T-helper 17 cell (primary cell): ENCODE results near the gene SPATA2L. TPM values are rescaled to one million over a fixed set of nuclear protein-coding genes. Genes with fewer than 3 reads are reported as not detected.
"Not testable (repeated sequence)": the region's sequence is repeated elsewhere in the genome, so short reads cannot be mapped to it uniquely, and the experiment has no call there.

Source experiments
- ATAC-seq: fragments of 150-1000 bp; cut with Tn5 transposase; 2 replicates; pipeline ENCODE4 v1.10.0; 2021; ENCODE audit warnings: mild to moderate bottlenecking, moderate library complexity
- DNase-seq, 3 donors: peaks; one replicate each; pipeline versions ENCODE4 v3.0.0 to v3.0.0-alpha.2; 2020 to 2021
- H3K9me3 ChIP-seq: one replicate; pipeline ENCODE4 v1.7.0; 2013; ENCODE audit warnings: low read length, mild to moderate bottlenecking; ENCODE audit not compliant: control insufficient read depth, poor library complexity, severe bottlenecking
- H3K27ac Mint-ChIP-seq: one replicate; pipeline ENCODE4 v1.8.0; 2022; ENCODE audit warnings: mild to moderate bottlenecking, moderate library complexity, mixed read lengths
- H3K27me3 Mint-ChIP-seq: one replicate; pipeline ENCODE4 v1.8.0; 2022; ENCODE audit warnings: mixed read lengths
- H3K36me3 Mint-ChIP-seq: one replicate; pipeline ENCODE4 v1.8.0; 2022; ENCODE audit warnings: low read depth, mixed read lengths
- H3K4me1 Mint-ChIP-seq: one replicate; pipeline ENCODE4 v1.8.0; 2022; ENCODE audit warnings: mild to moderate bottlenecking, mixed read lengths
- H3K4me3 Mint-ChIP-seq: one replicate; pipeline ENCODE4 v1.8.0; 2022; ENCODE audit warnings: mild to moderate bottlenecking, moderate library complexity, mixed read lengths
- total RNA-seq, 4 donors: library from RNA in 2 of 4; stranded (reverse) in 2 of 4; gene quantifications; one replicate each; pipeline ENCODE4 v1.2.3 and lab custom pipeline; 2022 to 2026

The SPATA2L gene
- total RNA-seq, 2 donors from 2014 or later, result 20.6 to 30.8 TPM

DNA sequence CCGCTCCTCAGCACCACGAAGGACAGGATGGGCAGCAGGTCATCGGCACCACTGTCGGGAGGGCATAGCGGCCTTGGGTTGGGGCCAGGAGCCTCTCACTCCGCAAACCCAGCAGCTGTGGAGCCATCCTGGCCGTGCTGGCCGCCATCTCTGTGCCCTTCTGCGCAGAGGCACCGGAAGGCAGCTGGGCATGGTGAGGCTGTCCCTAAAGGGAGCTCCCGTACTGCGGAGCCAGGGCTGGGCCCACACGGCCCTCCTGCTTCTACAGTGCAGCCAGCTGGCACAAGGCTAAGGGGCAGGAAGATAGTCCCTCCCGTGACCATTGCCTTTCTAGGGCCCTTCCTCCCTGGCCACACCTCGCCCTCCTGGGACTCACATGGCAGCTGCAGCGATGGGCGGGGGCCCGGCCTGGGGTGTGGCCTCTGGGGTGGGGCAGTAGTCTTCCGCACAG lies 7.0 kb upstream of the SPATA2L start:
- Mint-ChIP-seq H3K27ac (no peak overlapping the region), H3K27me3 (no peaks in the 10 kb centered on the region), H3K4me3 (no peak overlapping the region), H3K4me1 (peaks cover 5% of the 10 kb centered on the region), H3K36me3 (no peaks in the 10 kb centered on the region)
- H3K9me3 ChIP-seq, result no peaks in the 10 kb centered on the region
- no peak for DNase-seq
- no peak for ATAC-seq

GRCh38 chr16:89707695-89708094 lies 6.2 kb upstream of the SPATA2L start:
- DNase-seq (no peak), ATAC-seq (no peak)
- no peak overlapping the region for H3K27ac Mint-ChIP-seq

DNA sequence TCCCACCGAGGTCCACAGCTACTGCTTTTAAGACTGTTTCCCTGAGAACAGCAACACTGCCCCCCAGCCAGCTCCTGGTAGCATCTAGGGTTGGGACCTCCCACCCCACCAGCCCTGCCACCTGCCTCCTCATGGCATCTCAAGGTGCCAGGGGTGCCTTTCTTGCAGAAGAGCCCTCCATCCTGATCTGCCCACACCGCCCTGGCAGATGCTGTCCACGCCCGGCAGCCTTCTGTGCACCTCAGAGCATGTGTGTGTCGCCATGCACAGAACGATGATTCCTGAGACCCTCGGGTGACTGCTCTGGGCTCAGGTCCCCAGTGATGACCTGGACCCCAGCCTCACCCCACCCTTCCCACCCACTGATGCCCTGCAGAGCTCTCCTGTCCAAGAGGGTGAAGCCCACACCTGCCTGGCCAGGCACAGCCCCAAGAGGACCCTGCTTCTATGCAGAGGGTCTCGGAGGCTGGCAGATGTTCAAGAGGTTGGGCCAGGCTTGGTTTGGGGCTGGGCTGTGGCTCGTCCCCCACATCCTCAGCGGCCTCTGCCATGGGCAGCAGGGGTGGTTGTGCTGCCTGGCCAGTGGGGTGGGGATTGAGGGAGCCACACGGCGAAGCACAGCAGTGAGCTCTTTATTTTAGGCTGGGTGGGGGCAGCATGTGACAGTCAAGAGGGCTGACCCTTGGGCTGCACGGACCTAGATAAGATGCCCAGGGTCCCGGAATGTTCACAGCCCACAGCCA lies 5.2 kb upstream of the SPATA2L start:
- no peak for ATAC-seq
- H3K9me3 ChIP-seq, result no peaks in the 10 kb centered on the region
- no peak for DNase-seq
- Mint-ChIP-seq H3K4me3 (no peak overlapping the region), H3K27ac (no peak overlapping the region), H3K4me1 (peaks cover 8% of the 10 kb centered on the region), H3K36me3 (no peaks in the 10 kb centered on the region), H3K27me3 (no peaks in the 10 kb centered on the region)

More at GRCh38 chr16:89707695-89708094, 6.2 kb upstream of the SPATA2L start:
- H3K9me3 ChIP-seq, result no peaks in the 10 kb centered on the region
- Mint-ChIP-seq H3K27me3 (no peaks in the 10 kb centered on the region), H3K4me3 (no peak overlapping the region), H3K4me1 (peaks cover 5% of the 10 kb centered on the region), H3K36me3 (no peaks in the 10 kb centered on the region)

GRCh38 chr16:89705006-89705405 lies 3.5 kb upstream of the SPATA2L start:
- ATAC-seq (no peak), DNase-seq (no peak)
- peaks cover 13% of the 10 kb centered on the region for H3K4me1 Mint-ChIP-seq
- H3K9me3 ChIP-seq, result no peaks in the 10 kb centered on the region
- H3K27ac Mint-ChIP-seq, result no peak overlapping the region
- H3K27me3 Mint-ChIP-seq, result no peaks in the 10 kb centered on the region
- no peaks in the 10 kb centered on the region for H3K36me3 Mint-ChIP-seq
- H3K4me3 Mint-ChIP-seq, result no peak overlapping the region

GRCh38 chr16:89704281-89704680 lies 2.8 kb upstream of the SPATA2L start:
- no peak overlapping the region for H3K4me3 Mint-ChIP-seq
- no peak for ATAC-seq

DNA sequence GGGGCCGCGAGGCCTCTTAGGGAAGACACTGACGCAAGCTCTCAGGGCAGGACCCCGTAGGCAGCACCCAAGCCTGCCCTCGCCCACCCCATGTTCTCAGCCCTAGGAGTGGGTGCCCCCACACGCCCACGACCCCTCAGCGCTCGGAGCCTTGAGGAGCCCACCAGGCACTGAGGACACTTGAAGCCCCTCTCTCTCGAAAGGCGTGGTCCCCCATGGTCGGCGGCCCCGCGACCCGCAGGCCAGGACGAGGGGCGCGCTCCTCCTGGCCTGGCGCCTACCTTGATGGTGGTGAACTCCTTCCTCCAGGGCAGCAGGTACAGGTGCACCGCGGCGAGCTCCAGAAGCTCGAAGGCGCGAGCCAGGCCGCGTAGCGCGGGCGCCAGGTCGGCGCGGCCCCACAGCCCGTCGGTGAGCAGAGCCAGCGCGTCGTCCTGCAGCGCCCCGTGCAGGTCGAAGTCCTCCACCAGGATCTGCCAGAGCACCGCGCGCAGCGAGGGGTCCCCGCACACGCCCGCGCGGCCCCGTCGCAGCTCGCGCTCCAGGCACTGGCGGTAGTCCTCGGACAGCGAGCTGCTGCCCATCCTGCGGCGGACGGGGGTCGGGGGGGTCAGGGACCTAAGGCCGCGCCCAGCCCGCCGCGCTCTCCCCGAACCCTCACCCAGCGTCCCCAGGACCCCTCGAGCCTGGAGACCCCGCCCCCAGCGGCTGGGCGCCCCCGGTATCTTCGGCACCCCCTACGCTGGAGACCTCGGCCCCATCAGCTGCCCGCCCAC lies 668 bp downstream of the SPATA2L start:
- DNase-seq (peak; percentile 42 to 49 (median 45)), ATAC-seq (peak; percentile 24)
- peaks cover 11% of the 10 kb centered on the region for H3K4me1 Mint-ChIP-seq
- H3K27me3 Mint-ChIP-seq, result no peaks in the 10 kb centered on the region
- peak overlapping the region; percentile 84 for H3K4me3 Mint-ChIP-seq
- H3K36me3 Mint-ChIP-seq, result no peaks in the 10 kb centered on the region
- H3K27ac Mint-ChIP-seq, result peak overlapping the region; percentile 68
- H3K9me3 ChIP-seq, result no peaks in the 10 kb centered on the region

More at GRCh38 chr16:89704281-89704680, 2.8 kb upstream of the SPATA2L start:
- no peaks in the 10 kb centered on the region for H3K36me3 Mint-ChIP-seq
- DNase-seq, result no peak
- peaks cover 15% of the 10 kb centered on the region for H3K4me1 Mint-ChIP-seq
- H3K9me3 ChIP-seq, result no peaks in the 10 kb centered on the region
- no peak overlapping the region for H3K27ac Mint-ChIP-seq
- H3K27me3 Mint-ChIP-seq, result no peaks in the 10 kb centered on the region

DNA sequence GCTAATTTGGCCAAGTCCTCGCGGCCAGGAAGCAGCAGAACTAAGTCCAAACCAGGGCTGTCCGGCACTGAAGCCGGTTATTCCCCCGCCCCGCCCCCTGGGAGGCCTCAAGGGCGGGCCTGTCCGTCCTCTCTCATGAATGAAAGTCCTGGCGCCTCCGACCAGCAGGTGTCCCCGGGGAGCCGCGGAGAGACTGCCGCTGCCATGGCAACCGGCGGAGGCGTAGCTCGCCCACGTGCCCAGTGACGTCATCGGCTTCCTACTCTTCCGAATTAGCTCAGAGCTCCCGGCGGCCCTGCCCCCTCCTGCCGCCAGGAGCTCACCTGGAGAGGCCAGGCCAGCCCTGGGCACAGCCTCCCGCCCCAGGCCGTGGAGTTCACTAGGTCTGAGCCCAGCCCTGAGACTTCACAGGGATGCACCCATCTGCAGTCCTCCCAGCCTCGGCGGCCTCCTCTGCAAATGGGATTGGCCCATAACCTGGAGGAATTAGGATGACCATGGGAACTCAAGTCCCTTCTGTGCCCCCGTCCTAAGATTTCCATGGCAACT lies 1.3 kb downstream of the SPATA2L start:
- H3K27me3 Mint-ChIP-seq, result no peaks in the 10 kb centered on the region
- H3K4me1 Mint-ChIP-seq, result peaks cover 10% of the 10 kb centered on the region
- H3K9me3 ChIP-seq, result no peaks in the 10 kb centered on the region
- no peaks in the 10 kb centered on the region for H3K36me3 Mint-ChIP-seq
- DNase-seq (peak; percentile 94 to 96 (median 94)), ATAC-seq (peak; percentile 32)
- peak overlapping the region; percentile 68 for H3K27ac Mint-ChIP-seq
- H3K4me3 Mint-ChIP-seq, result peak overlapping the region; percentile 84

DNA sequence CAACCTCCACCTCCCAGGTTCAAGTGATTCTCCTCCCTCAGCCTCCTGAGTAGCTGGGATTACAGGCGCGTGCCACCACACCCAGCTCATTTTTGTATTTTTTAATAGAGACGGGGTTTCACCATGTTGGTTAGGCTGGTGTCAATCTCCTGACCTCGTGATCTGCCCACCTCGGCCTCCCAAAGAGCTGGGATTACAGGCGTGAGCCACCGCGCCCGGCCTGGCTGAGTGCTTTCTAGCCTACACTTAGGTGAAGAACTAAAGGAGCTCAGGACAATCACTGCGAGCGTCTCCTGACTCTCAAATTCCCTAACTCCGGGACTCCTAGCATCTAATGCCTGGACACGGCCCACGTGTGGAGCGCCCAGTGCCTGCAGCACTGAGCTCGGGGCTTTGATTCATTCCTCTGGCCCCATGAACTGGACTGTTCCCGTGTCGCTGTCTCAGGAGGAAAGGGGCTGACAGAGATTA lies 1.8 kb downstream of the SPATA2L start:
- peaks cover 13% of the 10 kb centered on the region for H3K4me1 Mint-ChIP-seq
- DNase-seq, ATAC-seq, H3K36me3 Mint-ChIP-seq, H3K9me3 ChIP-seq, H3K27me3 Mint-ChIP-seq: not testable (repeated sequence)
- peak overlapping the region; percentile 68 for H3K27ac Mint-ChIP-seq
- H3K4me3 Mint-ChIP-seq, result peak overlapping the region; percentile 84

DNA sequence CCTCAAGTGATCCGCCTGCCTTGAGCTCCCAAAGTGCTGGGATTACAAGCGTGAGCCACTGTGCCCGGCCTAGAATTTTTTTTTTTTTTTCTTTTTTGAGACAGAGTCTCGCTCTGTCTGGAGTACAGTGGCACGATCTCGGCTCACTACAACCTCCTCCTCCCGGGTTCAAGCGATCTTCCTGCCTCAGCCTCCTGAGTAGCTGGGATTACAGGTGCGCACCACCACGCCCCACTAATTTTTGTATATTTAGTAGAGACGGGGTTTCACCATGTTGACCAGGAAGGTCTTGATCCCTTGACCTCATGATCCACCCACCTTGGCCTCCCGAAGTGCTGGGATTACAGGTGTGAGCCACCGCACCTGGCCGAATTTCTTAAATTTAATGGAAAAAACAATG lies 2.8 kb downstream of the SPATA2L start:
- not testable (repeated sequence) for H3K9me3 ChIP-seq, H3K27ac Mint-ChIP-seq, DNase-seq, H3K27me3 Mint-ChIP-seq, H3K4me3 Mint-ChIP-seq, ATAC-seq, H3K36me3 Mint-ChIP-seq
- peaks cover 13% of the 10 kb centered on the region for H3K4me1 Mint-ChIP-seq

DNA sequence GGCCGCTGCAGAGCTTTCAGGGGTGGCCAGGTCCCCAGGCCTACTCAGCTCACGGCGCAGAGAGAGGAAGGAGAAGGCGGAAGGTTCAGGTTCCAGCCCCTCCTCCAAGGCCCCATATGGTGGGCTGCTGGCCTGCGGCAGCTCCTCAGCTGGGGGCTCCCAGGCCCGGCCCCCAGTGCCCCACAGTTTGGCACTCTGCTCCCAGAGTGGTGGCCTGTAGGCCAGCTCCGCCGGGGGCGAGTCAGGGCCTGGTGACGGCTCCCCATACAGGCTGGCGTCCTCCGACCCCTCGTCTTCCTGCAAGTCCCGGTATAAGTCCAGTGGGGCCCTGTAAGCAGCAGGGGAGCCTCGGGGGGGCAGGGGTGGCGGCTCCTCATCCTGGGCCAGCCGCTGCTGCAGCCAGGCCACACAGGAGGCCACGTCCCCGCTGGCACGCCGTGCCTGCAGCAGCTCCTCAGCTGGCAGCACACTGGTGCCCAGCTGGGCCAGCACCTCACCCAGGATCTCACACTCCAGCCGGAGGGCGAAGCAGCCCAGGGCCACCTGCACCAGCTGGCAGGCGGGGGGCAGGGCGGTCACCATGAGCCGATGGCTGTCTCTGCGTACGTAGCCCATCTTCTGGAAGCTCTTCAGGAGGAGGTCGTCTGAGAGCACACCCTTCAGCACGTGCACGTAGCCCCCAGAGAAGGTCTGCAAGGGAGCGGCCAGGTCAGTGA lies 3.7 kb downstream of the SPATA2L start:
- H3K9me3 ChIP-seq, result no peaks in the 10 kb centered on the region
- DNase-seq (no peak), ATAC-seq (no peak)
- no peak overlapping the region for H3K4me3 Mint-ChIP-seq
- H3K36me3 Mint-ChIP-seq, result no peaks in the 10 kb centered on the region
- H3K27me3 Mint-ChIP-seq, result no peaks in the 10 kb centered on the region
- H3K27ac Mint-ChIP-seq, result no peak overlapping the region
- H3K4me1 Mint-ChIP-seq, result peaks cover 13% of the 10 kb centered on the region

- no peak overlapping the region for H3K4me3 Mint-ChIP-seq
These were observed 4.3 kb downstream of the SPATA2L start for GRCh38 chr16:89697161-89697615.

GRCh38 chr16:89696670-89697128 lies 4.8 kb downstream of the SPATA2L start:
- DNase-seq (no peak), ATAC-seq (no peak)
- Mint-ChIP-seq H3K27me3 (no peaks in the 10 kb centered on the region), H3K36me3 (no peaks in the 10 kb centered on the region), H3K27ac (no peak overlapping the region), H3K4me3 (no peak overlapping the region), H3K4me1 (peaks cover 10% of the 10 kb centered on the region)
- H3K9me3 ChIP-seq, result no peaks in the 10 kb centered on the region

More at GRCh38 chr16:89697161-89697615, 4.3 kb downstream of the SPATA2L start:
- Mint-ChIP-seq H3K36me3 (no peaks in the 10 kb centered on the region), H3K4me1 (peaks cover 10% of the 10 kb centered on the region), H3K27me3 (no peaks in the 10 kb centered on the region), H3K27ac (no peak overlapping the region)
- DNase-seq (no peak), ATAC-seq (no peak)
- H3K9me3 ChIP-seq, result no peaks in the 10 kb centered on the region
